Hepatocyte (in vitro differentiated cells): ENCODE data around the gene DIDO1. TPM values are rescaled to one million over a fixed set of nuclear protein-coding genes. Genes with fewer than 3 reads are reported as not detected.

Experiments used
- DNase-seq: peaks from one replicate; pipeline ENCODE4 v3.0.0-alpha.2; 2016; ENCODE audit warnings: low spot score
- H2AFZ ChIP-seq: fragments of 200-600 bp; sonication (generic); 2 replicates; pipeline ENCODE4 v1.6.0; 2016; ENCODE audit warnings: antibody characterized with exemption, mild to moderate bottlenecking
- H3K27ac ChIP-seq: fragments of 200-600 bp; sonication (generic); 2 replicates; pipeline ENCODE4 v1.5.1; 2016; ENCODE audit warnings: mild to moderate bottlenecking
- H3K27me3 ChIP-seq: fragments of 200-600 bp; sonication (generic); 2 replicates; pipeline ENCODE4 v1.6.1; 2016
- H3K36me3 ChIP-seq: fragments of 200-600 bp; sonication (generic); replicated peaks from 2 replicates; pipeline ENCODE4 v1.5.1; 2016; ENCODE audit warnings: low read depth; ENCODE audit not compliant: insufficient read depth
- H3K4me1 ChIP-seq: fragments of 200-600 bp; sonication (generic); 2 replicates; pipeline ENCODE4 v1.5.1; 2016; ENCODE audit warnings: mild to moderate bottlenecking, moderate library complexity; ENCODE audit not compliant: insufficient read depth
- H3K4me2 ChIP-seq: fragments of 200-600 bp; sonication (generic); 2 replicates; pipeline ENCODE4 v1.6.0; 2016
- H3K4me3 ChIP-seq: fragments of 200-600 bp; sonication (generic); 2 replicates; pipeline ENCODE4 v1.5.1; 2016; ENCODE audit warnings: mild to moderate bottlenecking
- H3K79me2 ChIP-seq: fragments of 200-600 bp; sonication (generic); 2 replicates; pipeline ENCODE4 v1.6.0; 2017; ENCODE audit warnings: mild to moderate bottlenecking
- H3K9me2 ChIP-seq: fragments of 200-600 bp; sonication (generic); replicated peaks from 2 replicates; pipeline ENCODE4 v1.6.0; 2017; ENCODE audit warnings: mild to moderate bottlenecking; ENCODE audit not compliant: insufficient read depth
- H3K9me3 ChIP-seq: fragments of 200-600 bp; sonication (generic); 2 replicates; pipeline ENCODE4 v1.5.1; 2016; ENCODE audit warnings: low read depth, mild to moderate bottlenecking
- H4K20me1 ChIP-seq: fragments of 200-600 bp; sonication (generic); 2 replicates; pipeline ENCODE4 v1.6.0; 2016; ENCODE audit warnings: mild to moderate bottlenecking; ENCODE audit not compliant: insufficient read depth, poor library complexity, severe bottlenecking
- CTCF ChIP-seq: fragments of 200-600 bp; sonication (generic); IDR thresholded peaks from 2 replicates; pipeline ENCODE4 v1.5.1; 2016; ENCODE audit warnings: antibody characterized with exemption, mild to moderate bottlenecking; ENCODE audit not compliant: poor library complexity
- EZH2 ChIP-seq: fragments of 200-600 bp; sonication (generic); IDR thresholded peaks from 2 replicates; pipeline ENCODE4 v1.6.1; 2016; ENCODE audit warnings: antibody characterized with exemption, mild to moderate bottlenecking, borderline replicate concordance
- EZH2phosphoT487 ChIP-seq: fragments of 200-600 bp; sonication (generic); IDR thresholded peaks from one replicate; pipeline ENCODE4 v1.6.1; 2018; ENCODE audit warnings: antibody characterized with exemption, mild to moderate bottlenecking, low read depth, moderate library complexity; ENCODE audit not compliant: unreplicated experiment, severe bottlenecking
- WGBS: methylation state at CpG from one replicate; pipeline ENCODE4 v1.1.6; 2016; ENCODE audit warnings: low lambda C conversion rate; ENCODE audit errors: missing lambda C conversion rate; 5-methylcytosine and 5-hydroxymethylcytosine counted together
- polyA plus RNA-seq: library from polyadenylated mRNA; unstranded; fragments of >200 nt; fragmentation: Nextera tagmentation; extraction: Ambion mirVana; gene quantifications from 2 replicates; pipeline ENCODE4 v1.2.1, GENCODE V29; 2016
- total RNA-seq: library from RNA; depleted of rRNA; stranded (reverse); fragments of >200 nt; gene quantifications from 2 replicates; pipeline ENCODE4 v1.2.3, GENCODE V29; 2014

DIDO1 gene
- total and polyA plus RNA-seq, 2 experiments from 2014 or later = 26.5 to 31.6 TPM

- H3K4me1 ChIP-seq = peaks cover 49% of the 10 kb centered on the region
- 58% methylated on average over 3 of the region's 3 CpGs for WGBS
- H3K9me2 ChIP-seq = no peaks in the 10 kb centered on the region
- peaks cover 100% of the 10 kb centered on the region for H4K20me1 ChIP-seq
- H3K4me2 ChIP-seq = no peak overlapping the region
- TF ChIP-seq EZH2 = no peak
- TF ChIP-seq EZH2phosphoT487 = no peak
- no peak for TF ChIP-seq CTCF
- no peak for DNase-seq
- peaks cover 100% of the 10 kb centered on the region for H3K79me2 ChIP-seq
- no peak overlapping the region for H2AFZ ChIP-seq
- H3K4me3 ChIP-seq = no peak overlapping the region
- H3K27me3 ChIP-seq = no peaks in the 10 kb centered on the region
- no peaks in the 10 kb centered on the region for H3K9me3 ChIP-seq
- no peaks in the 10 kb centered on the region for H3K36me3 ChIP-seq
- no peak overlapping the region for H3K27ac ChIP-seq
Observed at GRCh38 chr20:62918147-62918546, 8.2 kb downstream of the DIDO1 start.

GRCh38 chr20:62917720-62918119 is 8.6 kb downstream of the DIDO1 start:
- H3K9me3 ChIP-seq = no peaks in the 10 kb centered on the region
- H4K20me1 ChIP-seq = peaks cover 100% of the 10 kb centered on the region
- no peak for DNase-seq
- peaks cover 100% of the 10 kb centered on the region for H3K79me2 ChIP-seq
- H3K27ac ChIP-seq = no peak overlapping the region
- H3K36me3 ChIP-seq = no peaks in the 10 kb centered on the region
- 81% methylated on average over 3 of the region's 3 CpGs for WGBS
- H3K9me2 ChIP-seq = no peaks in the 10 kb centered on the region
- H3K4me3 ChIP-seq = no peak overlapping the region
- no peak for TF ChIP-seq EZH2phosphoT487
- no peak for TF ChIP-seq CTCF
- TF ChIP-seq EZH2 = no peak
- no peak overlapping the region for H3K4me2 ChIP-seq
- no peaks in the 10 kb centered on the region for H3K27me3 ChIP-seq
- peaks cover 44% of the 10 kb centered on the region for H3K4me1 ChIP-seq
- no peak overlapping the region for H2AFZ ChIP-seq

- peaks cover 100% of the 10 kb centered on the region for H4K20me1 ChIP-seq
- TF ChIP-seq EZH2 = no peak
- TF ChIP-seq EZH2phosphoT487 = no peak
- no peak for TF ChIP-seq CTCF
- H3K27me3 ChIP-seq = no peaks in the 10 kb centered on the region
- DNase-seq = no peak
- no peak overlapping the region for H2AFZ ChIP-seq
- peaks cover 42% of the 10 kb centered on the region for H3K4me1 ChIP-seq
- no peaks in the 10 kb centered on the region for H3K9me2 ChIP-seq
- H3K79me2 ChIP-seq = peaks cover 100% of the 10 kb centered on the region
- H3K4me2 ChIP-seq = peak overlapping the region; percentile 42
- no peak overlapping the region for H3K27ac ChIP-seq
- 75% methylated on average over 10 of the region's 10 CpGs for WGBS
- no peaks in the 10 kb centered on the region for H3K9me3 ChIP-seq
- no peak overlapping the region for H3K4me3 ChIP-seq
- no peaks in the 10 kb centered on the region for H3K36me3 ChIP-seq
Observed at GRCh38 chr20:62916703-62917476, 9.4 kb downstream of the DIDO1 start.
